Peyer's patch (tissue), 4 donors: Measurements from ENCODE around the gene TBC1D23.

Source experiments
- CTCF ChIP-seq, 6 experiments: fragments of 450-650 bp in 4 of 6; fragments of 200-600 bp in 2 of 6; sonication (generic) in 1 of 6; IDR thresholded peaks; one replicate each; pipeline ENCODE4 v1.5.1; 2017 to 2019; ENCODE audit warnings: antibody characterized with exemption in 6 of 6, mild to moderate bottlenecking in 3 of 6, moderate library complexity in 1 of 6
- POLR2A ChIP-seq, 2 donors: fragments of 450-650 bp; IDR thresholded peaks; one replicate each; pipeline ENCODE4 v1.5.1; 2017; ENCODE audit warnings: antibody characterized with exemption in 2 of 2, mild to moderate bottlenecking in 2 of 2, moderate library complexity in 2 of 2

GRCh38 chr3:100374521-100374920 lies 113.7 kb downstream of the TBC1D23 start:
- TF ChIP-seq POLR2A (IDR thresholded peaks at IDR 0.05) (no peak), CTCF (IDR thresholded peaks at IDR 0.05) (no peak)
